Placental pericyte (primary cell): ENCODE data around the gene CXCL13. TPM values are rescaled to one million over a fixed set of nuclear protein-coding genes. Genes with fewer than 3 reads are reported as not detected.

Experiments used
- total RNA-seq: library from RNA; depleted of rRNA; stranded (reverse); fragments of >200 nt; gene quantifications from 2 replicates; pipeline ENCODE4 v1.2.3, GENCODE V29; 2012

Gene CXCL13
- not detected in 2 replicates for total RNA-seq

GRCh38 chr4:77605210-77605902 is at the start of gene CXCL13:
TSS of gene CXCL13 (plus strand) at chr4:77605820. CDS start at chr4:77605866, 46 bp downstream.

Other genes with a start within 250 kb of the CXCL13 start
- 14.0 and 16.2 TPM in 2 replicates for gene CNOT6L, start 213.5 kb downstream of the CXCL13 start, total RNA-seq